Mucosa of rectum (tissue), 2 donors: ENCODE data around the gene TEC.

Experiments
- H3K27ac ChIP-seq, 2 donors: one replicate each; pipeline ENCODE4 v1.7.0; 2013; ENCODE audit warnings: inconsistent platforms in 2 of 2, low read depth in 2 of 2, low read length in 2 of 2
- H3K27me3 ChIP-seq, 2 donors: one replicate each; pipeline ENCODE4 v1.7.0; 2013; ENCODE audit warnings: low read length in 2 of 2; ENCODE audit not compliant: control insufficient read depth in 2 of 2, insufficient read depth in 2 of 2
- H3K36me3 ChIP-seq, 2 donors: one replicate each; pipeline ENCODE4 v1.7.0; 2013; ENCODE audit warnings: low read length in 2 of 2; ENCODE audit not compliant: control insufficient read depth in 2 of 2, insufficient read depth in 2 of 2
- H3K4me1 ChIP-seq, 2 donors: one replicate each; pipeline ENCODE4 v1.7.0; 2013; ENCODE audit warnings: low read length in 2 of 2, mild to moderate bottlenecking in 1 of 2; ENCODE audit not compliant: control insufficient read depth in 2 of 2, insufficient read depth in 2 of 2
- H3K4me3 ChIP-seq, 2 donors: one replicate each; pipeline ENCODE4 v1.7.0; 2013; ENCODE audit warnings: low read length in 2 of 2
- H3K9ac ChIP-seq, 2 donors: one replicate each; pipeline ENCODE4 v1.7.0; 2013; ENCODE audit warnings: low read length in 2 of 2, low read depth in 1 of 2, mild to moderate bottlenecking in 1 of 2
- H3K9me3 ChIP-seq, 2 donors: one replicate each; pipeline ENCODE4 v1.7.0; 2013; ENCODE audit warnings: low read length in 2 of 2; ENCODE audit not compliant: control insufficient read depth in 2 of 2
- donor health status: healthy.
- donor health status: Normal muscosa, but diverticular disease.

The TEC gene

DNA sequence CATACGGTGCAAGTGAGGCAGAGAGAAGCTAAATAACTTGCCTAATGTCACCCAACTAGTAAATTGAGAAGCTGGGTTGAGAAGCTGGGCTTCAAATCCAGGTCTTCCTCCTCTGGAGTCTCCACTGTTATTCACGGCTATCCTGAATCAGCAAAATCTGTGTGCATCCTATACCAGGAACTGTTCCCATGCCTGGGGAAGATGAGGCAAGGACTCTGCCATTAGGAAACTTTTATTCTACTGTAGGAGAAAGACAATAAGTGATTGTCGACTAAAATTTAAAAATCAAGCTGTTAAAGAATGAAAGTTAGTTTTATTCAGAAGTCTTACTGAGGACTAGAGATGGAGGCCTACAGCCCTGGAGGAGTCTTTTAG lies 872 bp upstream of the TEC start:
- Histone ChIP-seq H3K9ac (peak overlapping the region; percentile 84 to 85), H3K36me3 (peaks cover 0 to 2% of the 10 kb centered on the region in 2 donors), H3K9me3 (no peaks in the 10 kb centered on the region), H3K4me3 (peak overlapping the region; percentile 63 to 85), H3K27me3 (no peaks in the 10 kb centered on the region), H3K27ac (peak overlapping the region; percentile 86 to 90), H3K4me1 (peaks cover 6 to 13% of the 10 kb centered on the region in 2 donors)

DNA sequence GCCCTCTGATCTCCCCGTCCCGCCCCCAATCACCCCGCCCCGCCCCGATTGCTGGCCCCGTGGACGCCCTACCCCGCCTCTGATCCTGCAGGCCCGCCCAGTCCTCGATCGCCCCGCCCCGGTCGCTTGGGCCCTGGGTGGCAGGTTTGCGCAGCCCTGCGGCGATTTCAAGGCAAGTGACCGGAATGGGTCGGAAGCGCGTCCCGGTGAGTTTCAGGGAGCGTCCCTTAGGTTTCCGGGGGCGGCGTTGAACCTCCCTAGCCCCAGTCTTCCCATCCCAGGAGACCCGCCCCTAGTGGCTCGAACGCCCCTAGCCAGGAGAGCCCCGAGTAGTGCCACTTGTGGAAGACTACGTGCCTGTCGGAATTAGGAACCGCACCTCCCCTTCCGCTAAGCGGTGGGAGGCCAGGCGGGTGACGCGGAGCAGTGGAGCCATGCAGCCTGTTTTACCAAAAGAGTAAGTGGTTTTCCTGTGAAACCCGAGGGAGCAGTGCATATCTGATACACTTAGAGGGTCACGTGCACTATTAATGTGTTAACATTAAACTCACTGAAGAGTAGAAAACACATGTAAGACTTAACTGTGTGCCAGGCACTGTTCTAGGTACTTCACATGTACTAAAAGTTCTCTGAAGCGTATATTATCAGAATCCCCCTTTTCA lies 354 bp upstream of the TEC start:
- H3K9me3 ChIP-seq: no peaks in the 10 kb centered on the region
- H3K9ac ChIP-seq: peak overlapping the region; percentile 84 to 85
- H3K27me3 ChIP-seq: no peaks in the 10 kb centered on the region
- peak overlapping the region; percentile 63 to 95 for H3K4me3 ChIP-seq
- peaks cover 0 to 2% of the 10 kb centered on the region in 2 donors for H3K36me3 ChIP-seq
- H3K27ac ChIP-seq: peak overlapping the region; percentile 94 to 97
- peaks cover 6 to 13% of the 10 kb centered on the region in 2 donors for H3K4me1 ChIP-seq

DNA sequence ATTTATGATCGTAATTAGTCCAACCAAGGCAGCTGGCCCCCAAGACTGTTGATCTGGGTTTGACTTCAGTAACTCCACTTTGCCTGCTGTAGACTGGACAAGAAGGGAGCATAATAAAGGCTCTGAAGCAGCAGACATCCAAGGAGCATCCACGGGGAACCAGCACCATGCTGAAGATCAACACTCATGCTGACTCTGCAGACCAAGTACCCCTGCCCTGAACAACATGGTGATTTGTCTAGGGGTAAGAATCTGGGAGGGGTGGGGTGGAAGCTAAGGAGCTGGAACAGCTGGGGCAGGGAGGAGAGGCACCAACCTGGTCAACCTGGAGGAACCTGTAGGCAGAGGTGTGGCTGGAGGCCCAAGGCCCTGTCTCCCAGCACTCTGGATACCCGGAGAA lies 2.1 kb downstream of the TEC start:
- H3K9me3 ChIP-seq: no peaks in the 10 kb centered on the region

GRCh38 chr4:48266781-48267180 lies 2.9 kb downstream of the TEC start:
- H3K9ac ChIP-seq: no peak overlapping the region
- H3K27me3 ChIP-seq: no peaks in the 10 kb centered on the region
- no peak overlapping the region for H3K27ac ChIP-seq
- H3K36me3 ChIP-seq: peaks cover 0 to 2% of the 10 kb centered on the region in 2 donors
- no peak overlapping the region for H3K4me3 ChIP-seq
- H3K9me3 ChIP-seq: no peaks in the 10 kb centered on the region
- peaks cover 6 to 13% of the 10 kb centered on the region in 2 donors for H3K4me1 ChIP-seq

More for the DNA sequence above, 2.1 kb downstream of the TEC start:
- no peak overlapping the region for H3K4me3 ChIP-seq
- H3K4me1 ChIP-seq: peaks cover 6 to 13% of the 10 kb centered on the region in 2 donors
- H3K36me3 ChIP-seq: peaks cover 0 to 2% of the 10 kb centered on the region in 2 donors
- H3K27ac ChIP-seq: no peak overlapping the region
- no peak overlapping the region for H3K9ac ChIP-seq
- no peaks in the 10 kb centered on the region for H3K27me3 ChIP-seq

DNA sequence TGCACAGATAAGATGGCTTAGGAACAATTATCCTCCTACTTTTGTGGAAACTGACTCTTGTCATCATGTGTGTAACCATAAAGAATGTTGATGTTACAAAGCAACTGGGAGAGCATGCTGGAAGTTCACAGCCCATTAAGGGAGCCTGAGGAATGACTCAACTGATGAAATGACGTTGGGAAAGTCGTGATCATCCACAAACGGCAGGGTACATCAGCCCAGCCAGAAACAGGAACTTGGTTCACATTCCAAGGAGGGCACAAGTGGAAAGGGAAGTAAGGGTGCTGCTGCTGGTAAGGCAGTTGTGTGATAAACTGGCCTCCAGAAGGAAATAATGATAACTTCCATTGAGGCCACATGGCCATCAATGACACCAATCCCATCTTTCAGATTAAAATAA lies 6.7 kb downstream of the TEC start:
- Histone ChIP-seq H3K9ac (no peak overlapping the region), H3K27me3 (no peaks in the 10 kb centered on the region), H3K9me3 (no peaks in the 10 kb centered on the region), H3K4me3 (no peak overlapping the region), H3K4me1 (peaks cover 1 to 2% of the 10 kb centered on the region in 2 donors), H3K36me3 (peaks cover 0 to 2% of the 10 kb centered on the region in 2 donors), H3K27ac (no peak overlapping the region)

GRCh38 chr4:48262484-48262883 lies 7.2 kb downstream of the TEC start:
- no peaks in the 10 kb centered on the region for H3K9me3 ChIP-seq
- no peak overlapping the region for H3K4me3 ChIP-seq
- peaks cover 0 to 2% of the 10 kb centered on the region in 2 donors for H3K36me3 ChIP-seq
- H3K27ac ChIP-seq: no peak overlapping the region
- no peak overlapping the region for H3K9ac ChIP-seq
- H3K4me1 ChIP-seq: no peaks in the 10 kb centered on the region
- no peaks in the 10 kb centered on the region for H3K27me3 ChIP-seq

- Histone ChIP-seq H3K4me1 (no peaks in the 10 kb centered on the region), H3K9ac (no peak overlapping the region), H3K4me3 (no peak overlapping the region), H3K27me3 (no peaks in the 10 kb centered on the region), H3K27ac (no peak overlapping the region), H3K36me3 (peaks cover 0 to 2% of the 10 kb centered on the region in 2 donors), H3K9me3 (no peaks in the 10 kb centered on the region)
Observed at GRCh38 chr4:48261281-48261680, 8.4 kb downstream of the TEC start.

DNA sequence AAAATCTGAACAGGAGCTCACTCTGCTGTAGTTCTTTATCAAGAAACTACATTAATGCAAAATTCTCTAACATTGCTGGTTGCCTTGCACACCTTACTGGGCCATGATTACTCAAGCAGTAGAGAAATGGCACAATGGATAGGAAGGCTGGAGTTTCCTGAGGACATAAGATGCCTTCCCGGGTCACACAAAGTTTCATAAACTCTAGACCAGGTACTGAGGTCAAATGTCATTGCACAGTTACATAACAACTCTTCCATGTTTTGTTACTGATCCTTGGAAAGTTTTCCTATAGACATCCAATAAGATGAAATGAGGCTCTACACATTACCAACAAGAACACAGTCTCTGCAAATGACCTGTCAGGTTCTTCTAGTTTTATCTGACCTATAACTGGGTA lies 9.9 kb downstream of the TEC start:
- Histone ChIP-seq H3K27ac (no peak overlapping the region), H3K4me3 (no peak overlapping the region), H3K4me1 (no peaks in the 10 kb centered on the region), H3K9me3 (no peaks in the 10 kb centered on the region), H3K9ac (no peak overlapping the region), H3K36me3 (no peaks in the 10 kb centered on the region), H3K27me3 (no peaks in the 10 kb centered on the region)

- Histone ChIP-seq H3K4me3 (no peak overlapping the region), H3K27ac (no peak overlapping the region), H3K9ac (no peak overlapping the region), H3K36me3 (no peaks in the 10 kb centered on the region), H3K9me3 (no peaks in the 10 kb centered on the region), H3K27me3 (no peaks in the 10 kb centered on the region), H3K4me1 (no peaks in the 10 kb centered on the region)
Observed at GRCh38 chr4:48258845-48259397, 10.7 kb downstream of the TEC start.

DNA sequence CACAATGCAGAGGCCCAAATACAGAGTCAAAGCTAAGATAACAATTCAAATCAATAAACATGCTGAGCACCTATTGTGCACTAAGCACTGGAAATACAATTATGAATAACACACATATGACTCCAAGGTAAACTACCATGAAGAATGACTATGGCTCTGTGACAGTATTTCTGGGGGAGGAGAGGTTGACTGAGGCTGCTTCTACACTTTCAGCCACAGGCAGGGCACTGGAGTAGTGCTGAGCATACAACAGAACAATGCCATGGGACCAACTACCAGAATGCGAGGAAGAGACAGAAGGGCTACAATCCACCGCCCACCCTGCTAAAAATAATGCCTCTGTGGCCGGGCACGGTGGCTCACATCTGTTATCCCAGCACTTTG lies 13.7 kb downstream of the TEC start:
- no peaks in the 10 kb centered on the region for H3K4me1 ChIP-seq
- H3K36me3 ChIP-seq: no peaks in the 10 kb centered on the region
- no peak overlapping the region for H3K4me3 ChIP-seq
- no peak overlapping the region for H3K27ac ChIP-seq
- H3K27me3 ChIP-seq: no peaks in the 10 kb centered on the region
- H3K9ac ChIP-seq: no peak overlapping the region
- no peaks in the 10 kb centered on the region for H3K9me3 ChIP-seq
